Measurements from ENCODE around the gene TPD52L1.

The TPD52L1 gene

DNA sequence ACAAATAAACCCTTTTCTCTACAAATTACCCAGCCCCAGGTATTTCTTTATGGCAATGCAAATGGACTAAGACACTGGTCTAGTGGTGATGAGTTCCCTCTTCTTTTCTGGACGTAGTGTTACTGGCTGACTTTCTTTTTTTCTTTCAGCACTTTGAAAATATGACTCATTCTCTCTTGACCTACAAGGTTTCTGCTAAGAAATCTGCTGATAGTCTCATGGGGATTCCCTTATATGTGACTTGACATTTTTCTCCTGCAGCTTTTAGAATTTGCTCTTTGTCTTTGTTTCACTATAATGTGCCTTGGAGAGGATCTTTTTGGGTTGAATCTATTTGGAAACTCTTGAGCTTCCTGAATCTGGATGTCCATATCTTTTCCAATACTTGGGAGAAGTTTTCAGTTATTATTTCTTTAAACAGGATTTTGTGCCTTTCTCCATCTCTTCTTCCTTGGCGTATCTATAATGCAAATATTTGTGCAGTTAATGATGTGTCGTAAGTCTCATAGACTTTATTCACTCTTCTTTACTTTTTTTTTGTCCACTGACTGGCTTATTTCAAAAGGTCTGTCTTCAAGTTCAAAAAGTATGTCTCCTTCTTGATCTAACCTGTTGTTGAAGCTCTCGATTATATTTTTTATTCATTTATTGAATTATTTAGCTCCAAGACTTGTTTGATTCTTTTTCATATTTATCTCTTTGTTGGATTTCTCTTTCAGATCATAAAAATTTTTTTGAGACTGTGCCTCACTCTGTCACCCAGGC is 42.2 kb upstream of the TPD52L1 start:
- no peak overlapping the region for H2AK5ac ChIP-seq (ENCODE audit: low read length)
- no peak overlapping the region for H2BK15ac ChIP-seq (replicated peaks; ENCODE audit: low read depth)
- no peak for DNase-seq
- no peak overlapping the region for H4K5ac ChIP-seq (ENCODE audit: low read length)
- H3K79me2 ChIP-seq (ENCODE audit: control insufficient read depth, insufficient read depth, low read length), result no peaks in the 10 kb centered on the region
- H2BK5ac ChIP-seq (ENCODE audit: low read length), result no peak overlapping the region
- no peak overlapping the region for H3K9ac ChIP-seq (ENCODE audit: low read length)
- no peaks in the 10 kb centered on the region for H3K79me1 ChIP-seq (ENCODE audit: low read length)
- no peaks in the 10 kb centered on the region for H3K36me3 ChIP-seq (ENCODE audit: control insufficient read depth, insufficient read depth, low read length)
- no peak overlapping the region for H2BK120ac ChIP-seq (ENCODE audit: low read depth, low read length)
- H3K27me3 ChIP-seq (ENCODE audit: insufficient read depth, low read length, poor library complexity), result no peaks in the 10 kb centered on the region
- H3K23ac ChIP-seq (ENCODE audit: low read length), result no peak overlapping the region
- H3K18ac ChIP-seq (ENCODE audit: low read length), result no peak overlapping the region
- H3K4me1 ChIP-seq (ENCODE audit: control insufficient read depth, low read depth, low read length), result no peaks in the 10 kb centered on the region
- H3K27ac ChIP-seq (ENCODE audit: low read depth, low read length), result no peak overlapping the region
- H4K8ac ChIP-seq (ENCODE audit: low read depth, low read length), result no peak overlapping the region
- no CpG with 5 or more reads among the region's 4 CpGs for WGBS (ENCODE audit: extremely low coverage, insufficient coverage, low lambda C conversion rate)
- no peak overlapping the region for H3K4me3 ChIP-seq (ENCODE audit: low read length)
- H3K4me2 ChIP-seq (ENCODE audit: low read length), result no peak overlapping the region
- H3K56ac ChIP-seq (ENCODE audit: low read length), result no peak overlapping the region
- no peak overlapping the region for H3K4ac ChIP-seq (ENCODE audit: low read depth, low read length)

DNA sequence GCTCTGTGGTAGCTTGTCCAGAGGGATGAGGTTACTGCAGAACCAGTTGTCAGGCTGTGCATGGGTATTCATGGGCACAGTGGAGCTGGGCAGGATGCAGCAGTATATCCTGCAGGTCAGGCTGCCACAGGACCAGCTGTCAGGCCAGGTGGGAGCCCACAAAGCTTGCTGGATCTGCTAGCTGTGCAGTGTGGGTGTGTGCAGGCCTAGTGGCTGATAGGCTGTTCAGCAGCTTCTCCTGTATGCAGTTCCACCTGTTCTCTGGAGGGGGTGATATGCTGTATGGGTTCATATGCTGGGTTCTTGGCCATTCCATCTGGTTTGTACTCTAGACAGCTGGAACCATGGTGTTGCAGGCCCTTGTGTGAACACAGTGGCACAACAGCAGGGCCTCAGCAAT is 40.6 kb upstream of the TPD52L1 start:
- H3K56ac ChIP-seq (ENCODE audit: low read length), result no peak overlapping the region
- H3K9ac ChIP-seq (ENCODE audit: low read length), result no peak overlapping the region
- H2BK120ac ChIP-seq (ENCODE audit: low read depth, low read length), result no peak overlapping the region
- no peak overlapping the region for H3K27ac ChIP-seq (ENCODE audit: low read depth, low read length)
- no peak overlapping the region for H3K4me2 ChIP-seq (ENCODE audit: low read length)
- H2AK5ac ChIP-seq (ENCODE audit: low read length), result no peak overlapping the region
- H3K79me1 ChIP-seq (ENCODE audit: low read length), result no peaks in the 10 kb centered on the region
- no peaks in the 10 kb centered on the region for H3K27me3 ChIP-seq (ENCODE audit: insufficient read depth, low read length, poor library complexity)
- no peak overlapping the region for H2BK15ac ChIP-seq (replicated peaks; ENCODE audit: low read depth)
- H3K18ac ChIP-seq (ENCODE audit: low read length), result no peak overlapping the region
- no peak overlapping the region for H2BK5ac ChIP-seq (ENCODE audit: low read length)
- no peak for DNase-seq
- H3K4me3 ChIP-seq (ENCODE audit: low read length), result no peak overlapping the region
- H3K4ac ChIP-seq (ENCODE audit: low read depth, low read length), result no peak overlapping the region
- H4K5ac ChIP-seq (ENCODE audit: low read length), result no peak overlapping the region
- no peaks in the 10 kb centered on the region for H3K79me2 ChIP-seq (ENCODE audit: control insufficient read depth, insufficient read depth, low read length)
- H4K8ac ChIP-seq (ENCODE audit: low read depth, low read length), result no peak overlapping the region
- no peaks in the 10 kb centered on the region for H3K4me1 ChIP-seq (ENCODE audit: control insufficient read depth, low read depth, low read length)
- no peak overlapping the region for H3K23ac ChIP-seq (ENCODE audit: low read length)
- H3K36me3 ChIP-seq (ENCODE audit: control insufficient read depth, insufficient read depth, low read length), result no peaks in the 10 kb centered on the region

DNA sequence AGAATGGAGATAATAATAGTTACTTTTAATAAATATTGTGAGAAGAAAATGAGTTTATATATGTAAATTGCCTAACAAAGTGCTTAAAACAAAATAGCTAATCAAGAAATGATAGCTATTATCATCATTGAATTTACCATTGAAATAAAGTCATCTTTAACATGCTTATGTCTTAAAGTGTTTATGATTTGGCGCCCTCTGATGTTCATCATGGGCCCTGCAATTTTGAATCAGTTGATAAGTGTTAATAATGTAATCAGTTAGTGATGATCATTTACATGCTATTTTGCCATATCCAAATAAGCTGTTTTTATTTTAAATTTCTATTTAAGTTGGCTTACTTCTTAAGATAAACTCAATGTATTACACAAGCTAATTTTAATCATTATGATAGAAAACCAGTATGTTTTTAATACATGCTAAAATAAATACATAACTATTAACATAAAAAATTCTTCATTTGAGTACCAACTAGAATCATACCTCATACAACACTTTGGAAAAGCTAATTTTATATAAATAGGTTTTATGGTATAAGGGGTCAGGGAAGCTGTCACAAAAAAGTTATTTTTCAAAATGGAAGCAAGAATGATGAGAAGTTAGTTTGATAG is 39.2 kb upstream of the TPD52L1 start:
- WGBS (ENCODE audit: extremely low coverage, insufficient coverage, low lambda C conversion rate), result no CpG with 5 or more reads among the region's 1 CpG

DNA sequence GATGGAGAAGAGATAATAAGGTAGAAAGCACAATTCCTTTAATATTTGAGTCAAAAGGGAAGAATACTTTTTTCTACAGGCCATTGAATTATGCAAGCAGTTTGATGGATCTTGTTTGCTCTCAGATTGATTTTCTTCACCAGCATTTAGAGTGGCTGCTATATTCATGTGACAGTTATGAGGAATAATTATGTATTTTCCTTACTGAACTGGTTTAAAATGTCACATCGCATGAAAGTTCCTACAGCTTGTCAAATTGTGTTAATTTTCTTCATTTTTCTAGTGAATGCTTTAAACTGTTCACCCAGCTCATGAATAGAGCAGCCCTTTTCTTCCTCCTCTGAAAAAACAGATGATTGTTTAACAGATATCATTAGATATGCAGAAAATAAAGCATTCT is 37.4 kb upstream of the TPD52L1 start:
- Histone ChIP-seq H3K4me3 (ENCODE audit: low read length) (no peak overlapping the region), H3K79me2 (ENCODE audit: control insufficient read depth, insufficient read depth, low read length) (no peaks in the 10 kb centered on the region), H3K56ac (ENCODE audit: low read length) (no peak overlapping the region), H3K4me1 (ENCODE audit: control insufficient read depth, low read depth, low read length) (no peaks in the 10 kb centered on the region), H3K18ac (ENCODE audit: low read length) (no peak overlapping the region), H3K27me3 (ENCODE audit: insufficient read depth, low read length, poor library complexity) (no peaks in the 10 kb centered on the region), H3K4ac (ENCODE audit: low read depth, low read length) (no peak overlapping the region), H2BK5ac (ENCODE audit: low read length) (no peak overlapping the region), H4K5ac (ENCODE audit: low read length) (no peak overlapping the region), H3K23ac (ENCODE audit: low read length) (no peak overlapping the region), H4K8ac (ENCODE audit: low read depth, low read length) (no peak overlapping the region), H3K36me3 (ENCODE audit: control insufficient read depth, insufficient read depth, low read length) (no peaks in the 10 kb centered on the region), H3K9ac (ENCODE audit: low read length) (no peak overlapping the region), H2AK5ac (ENCODE audit: low read length) (no peak overlapping the region), H2BK15ac (replicated peaks; ENCODE audit: low read depth) (no peak overlapping the region), H3K79me1 (ENCODE audit: low read length) (no peaks in the 10 kb centered on the region), H3K4me2 (ENCODE audit: low read length) (no peak overlapping the region), H2BK120ac (ENCODE audit: low read depth, low read length) (no peak overlapping the region), H3K27ac (ENCODE audit: low read depth, low read length) (no peak overlapping the region)
- no CpG with 5 or more reads among the region's 1 CpG for WGBS (ENCODE audit: extremely low coverage, insufficient coverage, low lambda C conversion rate)
- DNase-seq, result no peak

More for the DNA sequence above, 39.2 kb upstream of the TPD52L1 start:
- no peak overlapping the region for H2BK120ac ChIP-seq (ENCODE audit: low read depth, low read length)
- H2BK15ac ChIP-seq (replicated peaks; ENCODE audit: low read depth), result no peak overlapping the region
- peak; percentile 47 for DNase-seq
- H3K18ac ChIP-seq (ENCODE audit: low read length), result no peak overlapping the region
- no peaks in the 10 kb centered on the region for H3K79me1 ChIP-seq (ENCODE audit: low read length)
- H4K8ac ChIP-seq (ENCODE audit: low read depth, low read length), result no peak overlapping the region
- H3K23ac ChIP-seq (ENCODE audit: low read length), result no peak overlapping the region
- H3K4ac ChIP-seq (ENCODE audit: low read depth, low read length), result no peak overlapping the region
- no peaks in the 10 kb centered on the region for H3K4me1 ChIP-seq (ENCODE audit: control insufficient read depth, low read depth, low read length)
- H2BK5ac ChIP-seq (ENCODE audit: low read length), result no peak overlapping the region
- H2AK5ac ChIP-seq (ENCODE audit: low read length), result no peak overlapping the region
- H3K27ac ChIP-seq (ENCODE audit: low read depth, low read length), result no peak overlapping the region
- no peaks in the 10 kb centered on the region for H3K36me3 ChIP-seq (ENCODE audit: control insufficient read depth, insufficient read depth, low read length)
- no peak overlapping the region for H4K5ac ChIP-seq (ENCODE audit: low read length)
- no peak overlapping the region for H3K56ac ChIP-seq (ENCODE audit: low read length)
- H3K27me3 ChIP-seq (ENCODE audit: insufficient read depth, low read length, poor library complexity), result no peaks in the 10 kb centered on the region
- H3K4me2 ChIP-seq (ENCODE audit: low read length), result no peak overlapping the region
- H3K9ac ChIP-seq (ENCODE audit: low read length), result no peak overlapping the region
- H3K4me3 ChIP-seq (ENCODE audit: low read length), result no peak overlapping the region
- no peaks in the 10 kb centered on the region for H3K79me2 ChIP-seq (ENCODE audit: control insufficient read depth, insufficient read depth, low read length)

DNA sequence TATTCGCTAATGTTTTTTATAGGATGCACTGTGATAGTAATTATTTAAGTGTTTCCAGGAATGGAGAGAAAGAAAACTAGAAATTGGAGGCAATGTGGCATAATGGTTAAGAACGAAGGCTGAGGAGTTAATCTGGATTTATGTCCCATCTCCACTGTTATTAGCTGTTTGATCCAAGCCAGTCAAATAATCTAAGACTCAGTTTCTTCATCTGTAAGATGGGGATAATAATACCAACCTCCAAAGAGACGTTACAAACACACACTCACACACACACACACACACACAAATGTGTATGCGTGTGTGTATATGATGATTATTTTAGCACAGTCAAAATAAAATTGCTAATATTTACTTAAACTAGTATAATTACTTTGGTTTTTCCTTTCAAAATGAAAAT is 36.9 kb upstream of the TPD52L1 start:
- no peak overlapping the region for H3K27ac ChIP-seq (ENCODE audit: low read depth, low read length)

DNA sequence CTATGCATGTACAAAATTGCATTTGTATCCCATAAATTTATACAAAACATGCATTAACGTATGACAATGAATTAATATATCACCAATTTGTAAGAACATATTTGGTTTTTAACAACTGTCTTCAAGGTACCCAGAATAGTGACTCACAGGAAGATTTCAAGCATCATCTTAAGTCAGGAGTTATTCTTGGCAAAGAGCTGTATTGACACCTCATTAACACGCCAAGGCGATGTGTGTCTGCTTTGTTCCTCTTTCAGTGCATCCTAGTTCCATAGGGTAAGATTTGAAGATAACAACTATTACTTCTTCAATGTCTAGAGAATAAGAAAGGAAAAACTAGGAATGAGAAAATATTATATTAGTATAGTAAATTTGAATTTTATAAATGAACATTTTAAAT is 35.8 kb upstream of the TPD52L1 start:
- no CpG with 5 or more reads among the region's 3 CpGs for WGBS (ENCODE audit: extremely low coverage, insufficient coverage, low lambda C conversion rate)

More for the DNA sequence above, 36.9 kb upstream of the TPD52L1 start:
- Histone ChIP-seq H3K4ac (ENCODE audit: low read depth, low read length) (no peak overlapping the region), H2BK120ac (ENCODE audit: low read depth, low read length) (no peak overlapping the region), H3K56ac (ENCODE audit: low read length) (no peak overlapping the region), H3K79me2 (ENCODE audit: control insufficient read depth, insufficient read depth, low read length) (no peaks in the 10 kb centered on the region), H3K23ac (ENCODE audit: low read length) (no peak overlapping the region), H2BK15ac (replicated peaks; ENCODE audit: low read depth) (no peak overlapping the region), H3K18ac (ENCODE audit: low read length) (no peak overlapping the region), H3K4me2 (ENCODE audit: low read length) (no peak overlapping the region), H3K27me3 (ENCODE audit: insufficient read depth, low read length, poor library complexity) (no peaks in the 10 kb centered on the region), H4K8ac (ENCODE audit: low read depth, low read length) (no peak overlapping the region), H3K9ac (ENCODE audit: low read length) (no peak overlapping the region), H4K5ac (ENCODE audit: low read length) (no peak overlapping the region), H2BK5ac (ENCODE audit: low read length) (no peak overlapping the region), H3K4me3 (ENCODE audit: low read length) (no peak overlapping the region), H3K36me3 (ENCODE audit: control insufficient read depth, insufficient read depth, low read length) (no peaks in the 10 kb centered on the region), H3K79me1 (ENCODE audit: low read length) (no peaks in the 10 kb centered on the region), H2AK5ac (ENCODE audit: low read length) (no peak overlapping the region), H3K4me1 (ENCODE audit: control insufficient read depth, low read depth, low read length) (no peaks in the 10 kb centered on the region)
- no CpG with 5 or more reads among the region's 4 CpGs for WGBS (ENCODE audit: extremely low coverage, insufficient coverage, low lambda C conversion rate)
- no peak for DNase-seq

More for the DNA sequence above, 35.8 kb upstream of the TPD52L1 start:
- Histone ChIP-seq H3K79me2 (ENCODE audit: control insufficient read depth, insufficient read depth, low read length) (no peaks in the 10 kb centered on the region), H3K79me1 (ENCODE audit: low read length) (no peaks in the 10 kb centered on the region), H4K8ac (ENCODE audit: low read depth, low read length) (no peak overlapping the region), H3K27me3 (ENCODE audit: insufficient read depth, low read length, poor library complexity) (no peaks in the 10 kb centered on the region), H3K4me2 (ENCODE audit: low read length) (no peak overlapping the region), H2AK5ac (ENCODE audit: low read length) (no peak overlapping the region), H3K4ac (ENCODE audit: low read depth, low read length) (no peak overlapping the region), H3K4me1 (ENCODE audit: control insufficient read depth, low read depth, low read length) (no peaks in the 10 kb centered on the region), H2BK5ac (ENCODE audit: low read length) (no peak overlapping the region), H3K4me3 (ENCODE audit: low read length) (no peak overlapping the region), H3K23ac (ENCODE audit: low read length) (no peak overlapping the region), H3K36me3 (ENCODE audit: control insufficient read depth, insufficient read depth, low read length) (no peaks in the 10 kb centered on the region), H3K27ac (ENCODE audit: low read depth, low read length) (no peak overlapping the region), H3K18ac (ENCODE audit: low read length) (no peak overlapping the region), H3K56ac (ENCODE audit: low read length) (no peak overlapping the region), H3K9ac (ENCODE audit: low read length) (no peak overlapping the region), H4K5ac (ENCODE audit: low read length) (no peak overlapping the region), H2BK15ac (replicated peaks; ENCODE audit: low read depth) (no peak overlapping the region), H2BK120ac (ENCODE audit: low read depth, low read length) (no peak overlapping the region)
- DNase-seq, result no peak

All from mesendoderm (in vitro differentiated cells).